RWPE1 (cell line): Measurements from ENCODE around the gene UTS2B.

Source experiments
- CTCF ChIA-PET: fragments of 350-600 bp; sonication (Branson Sonifier 250); formaldehyde crosslinking; extraction: SDS; loops from one replicate; lab custom pipeline; 2021; lab: Yijun Ruan, JAX
- POLR2A ChIA-PET: fragments of 400-600 bp; formaldehyde crosslinking; extraction: SDS; loops from one replicate; lab custom pipeline; 2020; ENCODE audit warnings: antibody characterized with exemption; ENCODE audit not compliant: low non-redundant PET; lab: Yijun Ruan, JAX
- DNase-seq: peaks from one replicate; pipeline ENCODE4 v3.0.0; 2012; ENCODE audit warnings: low spot score
- H3K27ac ChIP-seq: fragments of 450-650 bp; 2 replicates; pipeline ENCODE4 v1.5.1; 2017
- CTCF ChIP-seq: fragments of 450-650 bp; conservative IDR thresholded peaks from 2 replicates; pipeline ENCODE4 v1.5.1; 2017; ENCODE audit warnings: low read depth, mild to moderate bottlenecking

Gene UTS2B

GRCh38 chr3:191263850-191264249 lies 66.5 kb downstream of the UTS2B start:
- H3K27ac ChIP-seq: no peak overlapping the region
- CTCF ChIA-PET: no interaction called here
- POLR2A ChIA-PET: no interaction called here
- DNase-seq: no peak
- no peak for TF ChIP-seq CTCF

DNA sequence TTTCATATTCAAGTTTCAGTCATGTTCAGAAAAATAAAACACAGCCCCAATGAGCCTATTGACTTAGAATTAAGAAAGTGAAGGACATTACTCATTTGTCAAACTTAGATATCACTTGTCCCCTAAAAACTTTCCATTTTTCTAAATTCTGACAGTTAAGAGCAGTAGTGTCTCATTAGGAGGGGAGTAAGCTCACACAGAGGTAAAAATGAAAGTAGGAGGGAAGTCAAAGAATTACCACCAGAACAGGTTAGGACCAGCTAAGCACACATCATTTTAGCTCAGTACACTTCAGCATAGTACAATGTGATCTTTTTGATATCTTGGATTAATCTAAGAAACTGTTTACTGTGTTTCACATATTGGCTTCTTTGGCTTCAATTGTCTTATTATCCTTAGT lies 67.0 kb downstream of the UTS2B start:
- no peak for DNase-seq
- no peak for TF ChIP-seq CTCF
- ChIA-PET CTCF (no interaction called here), POLR2A (no interaction called here)
- no peak overlapping the region for H3K27ac ChIP-seq

DNA sequence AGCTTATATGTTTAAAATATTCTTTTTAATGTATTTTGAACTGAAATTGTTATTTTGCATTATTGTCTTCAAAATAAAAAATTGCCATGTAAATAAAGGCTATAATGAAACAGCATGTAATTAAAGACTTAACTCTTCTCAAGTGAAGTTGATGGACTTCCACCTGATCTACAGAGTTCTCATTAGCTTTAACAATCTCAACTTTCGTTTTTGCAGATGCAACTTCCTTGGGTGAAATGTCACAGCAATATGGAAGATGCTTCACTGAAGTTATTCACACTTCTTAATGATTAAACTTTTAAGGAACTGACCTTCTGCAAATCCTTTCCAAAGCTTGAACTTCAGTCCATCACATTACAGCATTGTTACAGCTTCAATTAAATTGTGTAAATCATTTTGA lies 67.7 kb downstream of the UTS2B start:
- no peak overlapping the region for H3K27ac ChIP-seq
- no peak for DNase-seq
- TF ChIP-seq CTCF: no peak
- CTCF ChIA-PET: no interaction called here
- POLR2A ChIA-PET: no interaction called here

DNA sequence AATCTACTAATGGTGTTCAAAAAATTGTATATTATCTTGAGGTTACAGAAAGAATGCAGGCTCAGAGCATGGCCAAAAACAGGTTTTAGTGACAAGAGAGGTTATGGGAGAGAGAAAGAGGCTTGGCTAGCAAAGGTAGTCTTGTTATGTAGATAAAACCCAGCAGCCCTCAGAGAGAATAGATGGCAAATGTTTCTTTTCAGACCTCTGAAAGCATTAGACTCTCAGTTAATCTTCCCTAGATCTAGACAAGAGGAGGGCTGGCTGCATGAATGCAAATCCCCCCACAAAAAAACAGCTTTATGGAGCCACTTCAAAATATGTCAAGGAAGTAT lies 69.1 kb downstream of the UTS2B start:
- ChIA-PET CTCF (interaction anchor here (0.8 kb wide), 1 partner anchor 25 kb away, joined by 3 read pairs; no protein-coding TSS in a partner anchor), POLR2A (no interaction called here)
- no peak for DNase-seq
- no peak overlapping the region for H3K27ac ChIP-seq
- no peak for TF ChIP-seq CTCF

DNA sequence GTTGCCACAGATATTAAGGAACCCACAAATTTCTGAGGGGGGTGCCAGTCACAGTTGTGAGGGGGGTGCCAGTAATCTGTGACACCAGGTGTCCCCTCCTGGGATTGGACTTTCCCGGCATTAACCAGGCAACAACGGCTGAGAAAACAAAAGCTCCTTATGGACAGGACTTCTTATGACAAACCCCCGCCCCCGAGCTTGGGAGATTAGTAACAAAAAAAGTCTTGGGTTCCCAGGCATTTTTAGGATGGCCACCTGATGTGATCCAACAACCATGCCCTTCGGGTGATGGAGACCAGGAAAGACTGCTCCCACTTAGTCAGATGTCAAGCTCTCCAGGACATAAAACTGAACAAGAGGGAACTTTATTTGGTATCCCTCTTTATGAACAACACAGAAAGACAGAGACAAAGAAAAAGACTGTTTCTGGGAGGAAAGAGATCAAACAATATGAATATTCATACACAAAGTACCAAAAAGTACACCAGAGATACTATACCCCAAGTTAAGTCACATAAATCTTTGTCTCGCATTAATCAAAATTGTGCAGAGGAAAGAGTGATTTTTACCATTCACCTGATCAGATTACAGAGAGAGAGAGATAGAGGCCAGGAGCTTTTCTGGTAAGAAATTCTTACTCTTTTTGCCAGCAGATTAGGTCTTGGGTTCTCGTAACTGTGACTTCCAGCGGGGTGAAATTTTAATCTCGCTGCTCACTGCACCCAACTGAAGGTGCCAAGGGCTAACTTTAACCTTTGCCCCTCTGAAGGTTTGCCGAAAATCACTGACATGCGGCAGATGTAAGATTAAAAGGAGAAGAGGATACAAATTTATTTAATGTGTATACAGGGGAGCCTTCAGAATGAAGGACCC lies 69.7 kb downstream of the UTS2B start:
- POLR2A ChIA-PET: no interaction called here
- no peak for TF ChIP-seq CTCF
- DNase-seq: no peak
- H3K27ac ChIP-seq: no peak overlapping the region
- CTCF ChIA-PET: no interaction called here

GRCh38 chr3:191259486-191259885 lies 70.8 kb downstream of the UTS2B start:
- POLR2A ChIA-PET: no interaction called here
- H3K27ac ChIP-seq: no peak overlapping the region
- CTCF ChIA-PET: no interaction called here
- no peak for TF ChIP-seq CTCF
- DNase-seq: no peak
